ENCODE measurements around the gene FOLR2.
"Not testable (repeated sequence)": the region's sequence is repeated elsewhere in the genome, so short reads cannot be mapped to it uniquely, and the experiment has no call there.

The FOLR2 gene

DNA sequence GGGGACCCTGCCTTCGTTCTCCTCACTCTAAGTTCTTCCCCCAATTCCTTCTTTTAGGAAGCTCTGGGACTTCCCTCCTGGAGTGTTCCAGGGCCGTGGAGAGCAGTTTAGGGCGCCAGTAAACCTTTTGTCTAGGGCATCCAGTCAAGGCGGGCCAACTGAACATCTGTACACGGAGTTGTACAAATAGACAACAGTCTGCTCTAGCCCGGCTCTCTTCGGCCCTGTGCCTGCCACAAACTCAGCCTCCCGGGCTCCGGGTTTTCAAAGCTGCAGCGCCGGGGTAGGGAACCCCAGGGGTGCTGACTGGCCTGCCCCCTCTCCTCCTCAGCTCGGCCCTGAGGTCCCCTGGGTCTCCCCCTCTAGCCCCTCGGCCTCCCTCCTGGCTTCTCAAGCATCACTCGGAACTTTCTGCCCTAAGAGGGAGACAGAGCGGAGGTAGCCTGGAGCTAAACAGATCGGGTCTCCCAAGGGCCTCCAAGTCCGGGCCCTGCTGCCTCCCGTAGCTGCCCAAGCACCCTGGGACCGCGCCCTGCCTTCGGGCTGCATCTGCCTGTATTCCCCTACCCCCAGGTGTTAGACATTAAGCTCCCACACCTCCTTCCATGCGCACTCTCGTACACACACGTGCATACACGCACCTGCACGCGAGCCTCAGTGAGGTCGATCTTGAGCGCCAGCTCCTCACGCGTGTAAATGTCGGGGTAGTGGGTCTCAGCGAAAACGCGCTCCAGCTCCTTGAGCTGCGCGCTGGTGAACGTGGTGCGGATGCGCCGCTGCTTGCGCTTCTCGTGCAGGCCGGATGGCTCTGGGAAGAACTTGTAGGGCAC lies 24.1 kb downstream of the FOLR2 start:
- DNase-seq (ENCODE audit: low read depth): no peak

DNA sequence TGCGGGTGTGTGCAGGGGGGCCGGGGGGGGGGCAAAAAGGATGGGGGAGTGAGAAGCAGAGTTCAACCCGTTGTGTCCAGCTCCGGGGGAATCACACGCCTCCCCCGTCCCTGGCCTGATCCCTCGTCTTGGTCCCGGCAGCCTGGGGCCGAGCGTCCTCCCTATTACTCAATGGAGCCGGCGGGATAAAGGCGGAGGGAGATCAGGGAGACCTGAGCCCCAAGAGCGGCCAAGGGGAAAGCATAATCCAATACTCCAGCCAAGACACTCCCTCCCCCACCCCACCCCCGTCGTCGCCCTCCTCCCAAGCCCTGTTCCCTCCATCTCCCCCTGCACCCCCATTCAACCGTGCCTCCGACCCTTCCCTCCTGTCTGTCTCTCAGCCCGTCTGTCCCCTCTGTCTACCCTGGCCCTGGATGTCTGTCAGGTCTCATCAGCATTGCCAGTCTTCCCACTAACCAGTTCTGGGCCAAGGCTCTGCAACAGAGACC lies 24.7 kb downstream of the FOLR2 start:
- no peak for DNase-seq (ENCODE audit: low read depth)

DNA sequence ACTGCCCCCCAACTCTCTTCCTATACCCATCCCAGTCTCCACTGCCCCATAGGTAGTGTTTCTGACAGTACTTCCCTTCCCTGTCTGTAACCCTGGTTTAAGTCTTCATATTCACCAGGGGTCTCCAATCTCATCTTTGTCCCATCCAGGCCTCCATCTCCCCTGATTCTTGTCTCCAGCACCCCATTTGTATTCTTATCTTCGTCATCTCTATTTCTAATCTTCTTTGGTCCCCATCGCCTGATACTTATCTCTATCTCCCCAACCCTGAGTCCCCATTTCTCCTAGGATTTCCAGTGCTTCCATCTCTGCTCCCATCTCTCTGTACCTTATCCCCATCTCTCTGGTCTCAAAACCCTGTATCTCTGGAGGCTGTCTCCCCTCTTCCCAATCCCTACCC lies 25.5 kb downstream of the FOLR2 start:
- no peak for DNase-seq (ENCODE audit: low read depth)

DNA sequence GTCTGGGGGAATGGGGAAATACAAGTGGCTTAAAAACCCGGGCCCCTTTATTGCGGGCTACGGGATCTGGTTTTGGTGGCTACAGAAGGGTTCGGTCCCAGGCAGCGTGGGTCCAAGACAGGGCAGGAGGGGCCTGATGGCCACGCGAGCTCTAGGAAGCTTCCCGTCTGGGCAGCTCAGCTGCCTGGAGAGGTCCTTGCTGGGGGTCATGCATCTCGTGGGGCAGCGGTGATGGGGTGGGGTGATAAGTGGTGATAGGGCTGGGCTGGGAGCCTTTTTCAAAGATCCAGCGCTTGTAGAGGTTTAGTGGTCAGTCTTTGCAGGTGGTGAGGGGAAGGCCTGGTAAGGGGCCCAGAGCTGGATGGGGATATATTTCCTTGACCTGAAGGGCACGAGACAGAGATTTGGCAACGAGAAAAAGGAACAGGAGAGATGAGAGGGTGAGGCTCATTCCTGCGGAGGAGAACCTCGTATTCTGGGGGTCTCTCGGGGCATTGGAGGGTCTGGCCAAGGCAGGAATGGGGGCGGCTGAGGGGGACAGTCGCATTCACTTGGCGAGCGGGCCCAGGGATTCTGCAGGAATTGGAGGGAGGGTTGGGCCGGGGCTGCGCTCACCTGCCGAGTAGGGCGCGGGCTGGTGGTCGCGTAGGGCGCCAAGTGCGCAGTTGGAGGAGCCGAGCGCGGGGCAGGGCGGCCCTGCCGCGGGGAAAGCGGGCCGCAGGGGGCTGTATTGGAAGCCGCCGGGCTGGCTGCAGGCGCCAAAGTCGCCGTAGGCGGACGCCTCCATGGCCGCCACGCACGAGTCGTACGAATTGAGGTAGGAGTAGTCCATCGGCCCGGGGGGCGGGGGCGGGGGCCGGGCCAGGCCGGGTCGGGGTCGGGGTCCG lies 26.8 kb downstream of the FOLR2 start:
- no peak for DNase-seq (ENCODE audit: low read depth)

- DNase-seq (ENCODE audit: low read depth): no peak
Observed at GRCh38 chr11:72244060-72244360, 27.4 kb downstream of the FOLR2 start, which contains the start of gene PHOX2A. PHOX2A (minus strand) TSS chr11:72244176; CDS start chr11:72244004, 172 bp downstream.

DNA sequence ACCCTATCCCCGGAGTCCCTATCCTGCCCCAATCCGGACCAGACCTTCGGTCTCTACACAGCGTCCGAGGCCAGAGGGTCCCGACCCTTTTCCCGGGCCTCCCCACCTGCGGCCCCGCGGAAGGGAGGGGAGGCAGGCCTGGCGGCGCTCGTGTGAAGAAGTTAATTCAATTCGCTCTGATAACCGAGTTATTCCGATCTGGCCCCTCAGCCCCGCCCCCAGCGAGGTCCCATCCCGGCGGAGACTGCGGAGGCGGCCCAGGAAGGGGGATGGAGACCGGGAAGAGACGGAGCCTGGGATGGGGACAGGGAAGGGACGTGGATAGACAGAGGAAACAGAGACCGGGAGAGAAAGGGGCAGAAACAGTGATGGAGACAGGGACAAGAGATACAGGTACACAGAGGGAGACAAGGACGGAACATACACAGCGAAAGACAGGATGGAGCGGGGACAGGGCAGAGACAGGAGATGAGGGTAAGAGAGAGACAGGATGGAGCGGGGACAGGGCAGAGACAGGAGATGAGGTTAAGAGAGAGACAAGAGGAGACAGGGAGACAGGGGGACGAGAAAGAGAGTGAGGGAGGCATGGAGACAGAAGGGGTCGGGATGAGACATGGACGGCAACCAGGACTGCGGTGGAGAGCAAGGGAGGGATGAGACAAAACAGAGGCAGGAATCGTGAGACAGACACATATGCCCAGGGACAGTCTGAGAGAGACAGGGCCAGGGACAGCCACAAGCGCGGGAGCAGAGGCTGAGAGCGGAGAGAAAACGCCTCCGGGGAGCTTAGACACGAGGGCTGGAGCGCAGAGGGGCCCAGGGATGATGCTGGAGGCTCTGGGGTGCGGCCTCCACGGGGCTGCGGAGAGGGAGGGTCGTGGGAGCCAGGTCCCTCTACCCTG lies 28.0 kb downstream of the FOLR2 start:
- no peak for DNase-seq (ENCODE audit: low read depth)

GRCh38 chr11:72245263-72245816 lies 28.7 kb downstream of the FOLR2 start:
- no peak for DNase-seq (ENCODE audit: low read depth)

DNA sequence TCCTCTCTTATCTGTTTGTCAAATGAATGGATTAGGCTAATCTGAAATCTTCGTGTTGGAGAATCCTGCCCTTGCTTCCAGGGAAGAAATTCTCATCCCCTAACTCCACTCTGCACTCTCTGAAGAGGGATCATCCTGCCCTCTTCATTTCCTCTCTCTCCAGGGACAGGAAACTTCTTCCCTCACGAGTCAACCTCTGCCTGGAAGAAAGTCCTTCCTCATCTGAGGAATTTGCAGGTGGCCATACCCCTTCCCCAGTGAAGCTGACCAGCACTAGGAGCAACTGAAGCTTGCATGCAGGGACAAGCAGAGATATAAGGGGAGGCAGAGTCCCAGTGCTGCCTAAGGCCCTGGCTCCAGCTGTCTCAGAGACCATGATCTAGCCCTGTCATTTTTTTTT lies 31.0 kb downstream of the FOLR2 start:
- DNase-seq (ENCODE audit: low read depth): no peak

DNA sequence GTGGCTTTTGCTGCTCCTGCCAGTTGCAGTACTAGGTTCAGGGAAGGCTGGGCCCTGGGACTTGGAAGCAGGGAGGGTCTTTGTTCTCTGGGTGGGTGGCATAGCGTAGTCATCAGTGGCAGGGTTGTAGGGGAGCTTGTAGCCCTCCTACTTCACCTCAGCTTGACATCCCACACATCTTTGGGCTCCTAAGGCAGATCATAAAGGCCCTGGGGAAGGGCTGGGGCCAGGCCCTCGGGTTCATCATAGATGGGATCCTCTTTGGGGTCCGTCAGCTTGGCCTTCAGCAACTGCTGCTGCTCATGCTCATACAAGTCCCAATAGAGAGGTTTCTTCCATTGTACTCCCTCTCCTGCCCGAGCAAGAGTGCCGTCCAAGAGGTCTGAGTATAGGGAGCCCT lies 33.4 kb downstream of the FOLR2 start:
- no peak for DNase-seq (ENCODE audit: low read depth)

- DNase-seq (ENCODE audit: low read depth): no peak
Observed at GRCh38 chr11:72250661-72251464, 34.3 kb downstream of the FOLR2 start.

DNA sequence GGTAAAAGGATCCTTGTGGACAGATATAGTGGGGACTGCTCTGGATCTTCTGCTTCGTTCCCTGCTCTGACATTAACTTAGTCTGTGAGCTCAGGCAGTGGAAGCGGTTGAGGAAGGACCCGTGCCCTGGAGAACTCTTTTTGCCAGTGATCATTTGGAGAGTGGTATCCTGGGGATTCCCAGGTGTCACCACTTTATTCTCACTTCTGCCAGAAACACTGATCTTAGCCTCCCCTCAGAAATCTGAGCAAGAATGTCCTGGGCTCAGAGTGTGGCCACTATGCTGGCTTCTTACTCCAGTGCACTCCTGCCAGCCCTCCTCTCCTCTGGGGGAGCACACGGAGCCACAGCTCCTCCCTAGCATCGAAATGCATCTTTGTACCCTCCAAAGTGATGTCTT lies 35.0 kb downstream of the FOLR2 start:
- DNase-seq (ENCODE audit: low read depth): no peak

- DNase-seq (ENCODE audit: low read depth): no peak
Observed at GRCh38 chr11:72253392-72253791, 36.8 kb downstream of the FOLR2 start.

DNA sequence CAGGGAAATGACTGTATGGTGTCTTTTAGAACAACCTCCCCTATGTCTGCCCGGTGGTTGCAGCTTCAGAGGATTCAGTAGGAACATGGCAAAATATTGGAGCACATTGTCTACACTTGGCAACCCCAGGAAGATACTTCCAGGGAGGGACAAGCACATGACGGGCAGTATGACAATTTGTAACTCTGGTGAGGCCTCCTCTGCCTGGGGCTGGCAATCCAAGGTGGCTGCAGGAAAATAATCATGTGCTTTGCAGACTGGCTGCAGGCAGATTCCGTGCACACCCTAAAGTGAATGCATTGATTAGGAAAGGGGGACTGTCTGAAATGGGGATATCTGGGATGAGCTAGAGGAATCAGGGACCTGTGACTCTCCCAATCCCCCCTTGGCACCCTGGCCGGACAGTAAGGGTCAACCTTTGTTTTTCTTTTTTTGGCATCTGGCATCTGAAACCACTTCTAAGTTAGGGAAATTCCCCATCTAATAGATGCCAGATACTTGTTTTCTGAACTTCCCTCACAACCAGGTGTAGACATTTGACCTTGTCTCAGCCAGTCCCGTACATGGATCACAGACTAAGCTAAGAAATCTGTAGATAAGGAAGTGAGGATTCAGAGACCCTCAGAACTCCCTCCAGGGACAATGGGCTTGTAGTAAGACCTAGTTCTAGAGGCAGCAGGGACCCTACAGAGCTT lies 37.9 kb downstream of the FOLR2 start:
- DNase-seq (ENCODE audit: low read depth): no peak

DNA sequence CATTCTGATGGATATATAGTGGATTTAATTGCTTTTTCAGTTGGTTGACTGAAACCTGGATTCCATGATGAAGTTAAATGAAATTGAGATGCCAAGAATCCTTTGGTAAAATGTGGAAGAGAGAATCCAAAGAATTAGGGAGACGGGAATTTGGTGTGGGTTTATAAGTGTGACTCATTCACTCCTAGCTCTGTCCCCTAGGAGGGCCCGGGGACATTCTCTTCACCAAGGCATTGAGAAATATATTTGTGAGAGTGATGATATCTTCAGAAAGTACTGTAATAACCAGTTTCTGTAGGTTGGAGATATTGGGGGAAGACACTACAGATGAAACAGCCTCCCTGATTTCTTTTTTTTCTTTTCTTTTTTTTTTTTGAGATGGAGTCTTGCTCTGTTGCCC lies 41.0 kb downstream of the FOLR2 start:
- DNase-seq (ENCODE audit: low read depth): no peak

- no peak for DNase-seq (ENCODE audit: low read depth)
Observed at GRCh38 chr11:72259490-72259889, 42.9 kb downstream of the FOLR2 start.

DNA sequence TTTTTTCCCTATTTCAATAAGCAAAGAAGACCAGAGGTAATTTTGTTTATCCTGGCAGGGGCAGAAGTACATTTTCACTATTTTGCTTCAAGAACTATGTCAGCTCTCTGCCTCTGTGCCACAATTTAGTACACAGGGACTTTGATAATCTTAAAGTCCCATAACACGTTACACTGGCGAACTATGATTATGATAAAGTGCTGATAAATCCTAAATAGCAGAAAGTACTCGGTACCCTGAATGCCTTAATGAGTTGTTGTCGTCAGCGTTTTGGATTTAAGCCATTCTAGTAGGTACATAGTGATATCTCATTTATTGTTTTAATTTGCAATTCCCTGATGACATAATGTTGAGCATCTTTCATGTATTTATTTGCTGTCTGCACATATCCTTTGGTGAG lies 44.0 kb downstream of the FOLR2 start:
- DNase-seq (ENCODE audit: low read depth): no peak

DNA sequence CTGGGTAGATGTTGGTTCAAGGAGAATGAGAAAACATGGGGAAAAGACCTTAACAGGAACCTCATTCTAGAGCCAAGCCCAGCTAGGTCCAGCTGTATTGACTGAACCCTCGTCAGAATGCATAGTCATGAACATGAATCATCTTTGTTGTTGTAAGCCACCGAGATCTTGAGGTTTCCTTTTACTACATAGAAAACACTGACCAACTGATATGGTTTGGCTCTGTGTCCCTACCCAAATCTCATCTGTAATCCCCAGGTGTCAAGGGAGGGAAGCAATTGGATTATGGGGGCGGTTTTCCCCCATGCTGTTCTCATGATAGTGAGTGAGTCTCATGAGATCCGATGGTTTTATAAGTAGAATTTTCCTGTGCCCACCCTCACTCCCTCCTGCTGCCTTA lies 46.8 kb downstream of the FOLR2 start:
- DNase-seq (ENCODE audit: low read depth): no peak

DNA sequence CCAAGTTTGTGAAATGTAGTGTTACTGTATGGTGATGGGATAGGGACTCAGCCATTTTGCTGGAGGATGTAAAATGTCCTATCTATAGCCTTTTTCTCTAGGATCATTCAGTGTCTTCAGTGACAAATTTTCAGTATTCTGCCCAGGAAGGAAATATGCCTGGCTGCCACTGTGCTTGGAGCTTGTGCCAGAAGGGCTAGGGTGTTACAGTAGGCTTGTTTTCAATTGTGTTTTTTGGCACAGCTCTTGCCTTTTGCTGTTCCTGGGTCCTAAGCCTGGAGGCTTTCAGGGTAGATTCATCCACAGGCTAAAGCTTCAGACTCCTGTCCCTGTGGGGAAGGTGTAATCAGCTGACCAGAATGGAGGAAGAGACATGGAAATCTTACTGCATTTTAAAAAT lies 49.4 kb downstream of the FOLR2 start:
- no peak for DNase-seq (ENCODE audit: low read depth)

DNA sequence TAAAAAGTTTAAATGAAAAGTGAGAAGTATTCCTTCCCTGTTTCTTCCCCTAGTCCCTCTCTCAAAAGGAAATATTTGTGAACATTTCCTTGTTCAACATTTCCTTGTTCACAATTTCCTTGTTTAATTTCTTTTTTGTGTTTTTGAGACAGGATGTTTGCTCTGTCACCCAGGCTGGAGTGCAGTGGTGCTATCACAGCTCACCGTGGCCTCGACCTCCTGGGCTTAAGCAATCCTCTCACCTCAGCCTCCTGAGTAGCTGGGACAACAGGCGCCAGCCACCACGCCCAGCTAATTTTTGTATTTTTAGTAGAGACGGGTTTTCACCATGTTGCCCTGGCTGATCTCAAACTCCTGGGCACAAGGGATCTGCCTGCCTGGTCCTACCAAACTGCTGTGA lies 50.4 kb downstream of the FOLR2 start:
- not testable (repeated sequence) for DNase-seq (ENCODE audit: low read depth)

GRCh38 chr11:72267956-72268617 lies 51.5 kb downstream of the FOLR2 start:
- DNase-seq (ENCODE audit: low read depth): no peak

Measured in HS-5 (cell line).